GM21529 (cell line): ENCODE measurements around the gene DNTT.

ENCODE experiments used
- ATAC-seq: cut with Tn5 transposase; IDR thresholded peaks from one replicate; pipeline ENCODE4 v1.9.1; 2021; ENCODE audit not compliant: unreplicated experiment

The DNTT gene

DNA sequence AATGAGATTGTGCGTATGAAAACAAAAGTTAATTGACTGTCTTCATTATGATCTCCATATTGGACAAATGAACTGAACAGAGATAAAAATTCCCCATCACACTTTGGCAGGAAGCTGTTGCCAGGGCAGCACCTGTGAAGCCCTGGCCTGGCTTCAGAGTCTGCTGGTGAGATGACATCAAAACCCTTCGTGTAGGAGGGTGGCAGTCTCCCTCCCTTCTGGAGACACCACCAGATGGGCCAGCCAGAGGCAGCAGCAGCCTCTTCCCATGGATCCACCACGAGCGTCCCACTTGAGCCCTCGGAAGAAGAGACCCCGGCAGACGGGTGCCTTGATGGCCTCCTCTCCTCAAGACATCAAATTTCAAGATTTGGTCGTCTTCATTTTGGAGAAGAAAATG is at the start of gene DNTT:
TSS of gene DNTT (plus strand) at position 205 of the 400 bp plus-strand sequence. CDS start at position 269, 64 bp downstream.
- ATAC-seq: no peak

DNA sequence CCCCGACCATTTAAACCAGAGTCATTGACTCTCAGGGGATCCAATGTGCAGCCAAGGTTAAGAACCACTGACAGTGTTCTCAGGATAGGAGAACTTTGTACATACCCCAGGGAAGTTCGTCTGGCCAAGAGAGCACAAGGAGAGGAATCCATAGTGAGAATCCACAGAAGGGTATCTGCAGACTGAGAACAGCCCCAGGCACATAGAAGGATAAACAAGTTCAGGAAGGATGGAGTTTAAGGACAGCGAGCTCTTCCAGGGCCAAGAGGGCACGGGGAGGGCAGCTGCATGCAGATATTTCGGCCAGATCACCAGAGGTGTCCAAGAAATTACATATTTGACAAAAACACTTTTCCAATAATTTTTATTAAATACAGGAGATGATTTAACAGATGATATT is 49.3 kb upstream of the DNTT start:
- ATAC-seq: no peak

DNA sequence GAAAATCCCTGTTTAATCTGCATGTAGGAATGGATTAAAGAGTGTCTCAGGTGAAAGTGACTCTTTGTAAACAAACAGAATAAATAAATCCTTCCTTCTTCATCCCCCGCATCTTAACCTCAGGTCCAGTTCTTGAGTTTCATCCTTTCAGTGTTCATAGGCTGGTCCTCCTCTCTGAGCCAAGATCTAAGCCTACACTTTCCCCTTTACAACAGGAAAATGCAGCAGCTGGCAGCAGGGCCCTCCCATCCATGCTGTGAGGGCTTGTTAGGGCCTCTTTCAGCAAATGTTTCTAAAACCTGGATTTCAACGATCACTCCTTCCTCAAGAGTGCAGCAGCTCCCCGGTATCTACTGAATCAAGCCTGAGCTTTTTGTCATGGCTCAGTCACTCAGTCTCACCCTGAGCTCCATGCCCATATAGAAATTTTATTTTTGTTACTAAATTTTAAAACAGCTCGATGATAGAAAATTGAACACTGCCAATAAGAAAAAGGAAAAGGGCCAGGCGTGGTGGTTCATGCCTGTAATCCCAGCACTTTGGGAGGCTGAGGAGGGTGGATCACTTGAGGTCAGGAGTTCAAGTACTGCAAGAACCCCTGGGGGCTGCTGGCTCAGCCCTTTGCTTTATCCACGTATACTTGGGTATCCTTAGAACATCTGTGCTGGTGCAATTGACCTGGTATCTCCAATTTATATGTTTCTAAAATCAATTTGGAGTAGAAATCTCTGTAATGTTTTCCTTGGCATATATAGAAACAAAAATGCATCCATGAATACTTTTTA is 48.5 kb upstream of the DNTT start:
- no peak for ATAC-seq

DNA sequence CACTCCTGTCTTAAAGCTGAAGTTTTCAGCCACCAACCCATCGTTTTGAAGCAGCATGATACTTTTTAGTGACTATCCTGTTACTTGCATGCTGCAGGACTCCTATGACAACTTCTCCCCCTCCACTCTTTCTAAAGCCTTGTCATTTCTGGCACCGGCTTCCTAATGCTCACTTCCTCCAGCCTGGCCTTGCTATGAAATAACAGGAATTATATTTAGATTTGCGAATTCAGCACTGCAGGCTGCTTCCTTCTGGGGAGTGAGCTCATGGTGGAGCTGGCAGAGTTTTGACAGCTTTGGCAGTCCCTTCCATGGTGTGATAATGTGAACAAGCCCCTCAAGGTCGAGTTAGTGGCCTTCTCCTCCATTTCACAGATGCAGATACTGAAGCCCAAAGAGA is 46.3 kb upstream of the DNTT start:
- ATAC-seq: no peak

DNA sequence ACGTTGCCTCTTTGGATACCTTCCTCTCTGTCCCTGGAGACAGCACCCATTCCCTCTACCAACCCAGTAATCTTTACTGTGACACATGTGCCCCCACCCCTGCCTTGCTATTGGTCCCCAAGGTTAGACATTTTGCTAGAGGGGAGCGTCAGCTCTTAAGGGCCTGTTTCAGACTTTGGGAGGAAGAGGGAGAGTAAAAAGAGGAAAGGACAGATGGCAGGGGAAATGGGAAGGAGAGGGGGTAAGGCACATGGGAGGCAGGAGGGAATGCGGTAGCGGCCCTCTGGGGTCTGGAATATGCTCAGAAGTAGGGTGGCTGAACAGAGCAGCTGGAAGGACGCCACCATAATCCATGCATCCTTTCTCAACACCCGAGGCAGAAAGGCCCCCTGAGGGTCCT is 45.1 kb upstream of the DNTT start:
- ATAC-seq: no peak

DNA sequence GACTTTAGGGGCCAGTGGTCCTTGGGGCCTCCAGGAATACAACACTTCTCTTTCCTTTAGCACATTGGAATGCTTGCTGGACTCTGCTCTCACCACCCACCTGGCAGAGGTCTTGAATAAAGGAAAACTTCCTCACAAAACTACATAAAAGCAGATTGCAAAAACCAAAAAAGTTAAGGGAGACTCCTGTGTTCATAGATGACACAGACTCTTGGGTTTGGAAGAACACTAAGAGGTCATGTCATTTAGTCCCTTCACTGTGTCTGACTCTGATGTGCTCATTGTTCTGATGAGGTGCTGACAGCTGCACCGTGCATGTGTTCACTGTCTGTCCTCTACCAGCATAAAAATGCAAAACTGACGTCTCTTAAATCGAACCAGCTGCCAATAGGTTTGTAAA is 44.2 kb upstream of the DNTT start:
- no peak for ATAC-seq

DNA sequence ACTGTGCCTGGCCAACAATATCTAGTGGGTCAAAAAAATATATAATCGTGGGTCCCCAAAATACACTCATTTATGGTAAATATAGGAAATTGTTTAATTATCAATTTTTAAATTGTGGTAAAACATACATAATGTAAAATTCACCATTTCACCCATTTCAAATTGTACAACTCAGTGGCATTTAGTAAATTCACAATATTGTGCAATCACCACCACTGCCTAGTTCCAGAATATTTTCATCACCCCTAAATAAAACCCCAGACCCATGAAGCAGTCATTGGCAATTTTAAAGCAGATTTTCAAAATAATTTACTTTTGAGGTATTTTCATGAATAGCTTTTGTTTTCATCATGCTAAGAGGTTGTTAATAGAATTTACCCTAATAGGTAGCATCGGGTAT is 43.1 kb upstream of the DNTT start:
- ATAC-seq: no peak

DNA sequence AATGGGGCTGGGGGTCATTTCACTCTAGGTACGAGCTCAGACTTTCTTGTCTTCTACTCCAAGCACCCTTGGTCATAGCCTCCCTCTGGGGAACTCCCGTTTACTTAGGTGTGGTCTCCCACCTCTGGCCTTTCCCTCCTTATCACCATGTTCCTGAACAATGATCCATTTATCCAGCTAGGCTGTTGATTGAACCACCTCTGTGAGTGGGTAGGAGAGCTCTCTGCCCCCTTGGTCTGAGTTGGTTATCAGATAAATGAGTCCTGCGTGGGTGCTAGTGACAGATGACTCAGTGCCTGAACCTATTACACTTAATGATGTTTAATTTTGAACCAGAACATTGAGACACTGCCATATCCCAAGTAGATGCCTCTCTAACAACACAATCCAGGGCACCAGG is 42.3 kb upstream of the DNTT start:
- ATAC-seq: no peak

DNA sequence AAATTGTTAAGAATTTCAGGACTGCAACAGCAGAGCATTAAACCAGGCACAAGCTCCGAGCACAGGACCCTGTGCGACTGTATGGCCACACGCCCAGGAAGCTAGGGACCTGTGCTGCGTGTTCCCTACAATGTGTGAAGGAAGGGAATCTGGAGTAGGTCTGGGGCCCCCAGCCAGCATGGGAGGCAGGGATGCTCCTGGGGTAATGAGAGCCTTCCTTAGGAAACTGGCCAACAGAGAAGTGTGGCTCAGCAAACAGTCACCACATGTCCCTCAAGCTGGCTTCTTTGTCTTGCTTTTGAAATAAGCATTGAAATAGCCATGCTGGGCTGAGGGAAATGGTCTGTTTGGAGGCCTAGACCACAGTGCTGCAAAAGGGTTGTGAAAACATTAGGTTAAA is 41.1 kb upstream of the DNTT start:
- no peak for ATAC-seq

DNA sequence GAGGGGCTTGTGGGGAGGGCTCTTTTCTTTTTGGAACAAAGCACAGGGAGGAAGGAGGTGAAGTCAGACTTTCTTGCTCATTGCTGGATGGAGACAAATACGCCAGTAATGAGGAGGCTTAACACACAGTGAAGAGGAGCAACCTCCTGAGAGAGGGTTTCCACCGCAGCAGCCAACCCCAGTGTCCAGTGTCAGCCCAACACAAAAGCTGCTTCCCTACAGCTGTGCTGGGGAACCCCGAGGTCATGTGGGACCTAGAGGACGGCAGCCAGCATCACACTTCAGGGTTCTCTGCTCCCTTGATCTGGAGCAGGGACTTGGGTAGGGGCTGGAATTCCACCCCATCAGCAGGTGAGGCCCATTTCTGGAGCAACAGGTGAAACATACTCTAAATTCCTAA is 40.6 kb upstream of the DNTT start:
- ATAC-seq: no peak

DNA sequence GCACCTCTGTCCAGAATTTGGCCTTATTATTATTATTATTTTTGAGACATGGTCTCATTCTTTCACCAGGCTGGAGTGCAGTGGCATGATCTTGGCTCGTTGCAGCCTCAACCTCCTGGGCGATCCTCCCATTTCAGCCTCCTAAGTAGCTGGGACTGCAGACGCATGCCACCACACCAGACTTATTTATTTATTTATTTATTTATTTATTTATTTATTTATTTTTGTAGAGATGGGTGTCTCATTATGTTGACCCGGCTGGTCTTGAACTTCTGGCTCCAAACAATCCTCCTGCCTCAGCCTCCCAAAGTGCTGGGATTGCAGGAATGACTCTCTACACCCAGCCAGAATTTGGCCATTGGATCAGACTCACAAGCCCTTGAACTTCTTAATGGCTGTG is 39.3 kb upstream of the DNTT start:
- no peak for ATAC-seq

DNA sequence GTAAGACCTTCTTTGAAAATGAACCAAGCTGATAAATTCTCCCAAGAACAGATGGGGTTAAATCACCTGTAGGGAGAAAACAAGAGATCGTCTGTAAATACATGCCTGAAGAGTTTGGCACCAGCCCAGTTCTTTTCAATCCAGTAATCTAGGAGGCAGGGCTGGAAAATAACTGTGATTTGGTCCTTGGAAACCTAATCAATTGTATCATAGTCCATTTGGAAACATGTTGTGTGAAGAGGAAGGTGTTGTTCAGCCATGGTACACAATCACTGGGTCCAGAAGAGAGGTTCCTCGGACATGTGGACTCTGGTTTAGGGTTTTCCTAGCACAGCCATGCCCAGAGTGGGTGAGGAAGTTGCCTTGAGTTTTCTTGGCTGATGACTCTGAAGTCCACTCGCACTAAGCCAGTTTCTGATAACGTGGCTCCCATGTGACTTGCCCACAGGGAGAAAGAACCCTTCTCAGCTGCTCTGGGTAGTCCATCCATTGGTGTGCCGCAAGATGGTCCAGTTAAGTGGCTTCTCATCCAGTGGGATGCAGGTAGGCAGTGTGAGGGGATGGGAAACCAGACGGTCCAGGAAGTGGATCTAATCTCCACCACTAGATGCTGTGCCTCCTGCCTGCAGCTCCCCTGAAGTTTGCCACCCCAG is 38.0 kb upstream of the DNTT start:
- ATAC-seq: no peak

DNA sequence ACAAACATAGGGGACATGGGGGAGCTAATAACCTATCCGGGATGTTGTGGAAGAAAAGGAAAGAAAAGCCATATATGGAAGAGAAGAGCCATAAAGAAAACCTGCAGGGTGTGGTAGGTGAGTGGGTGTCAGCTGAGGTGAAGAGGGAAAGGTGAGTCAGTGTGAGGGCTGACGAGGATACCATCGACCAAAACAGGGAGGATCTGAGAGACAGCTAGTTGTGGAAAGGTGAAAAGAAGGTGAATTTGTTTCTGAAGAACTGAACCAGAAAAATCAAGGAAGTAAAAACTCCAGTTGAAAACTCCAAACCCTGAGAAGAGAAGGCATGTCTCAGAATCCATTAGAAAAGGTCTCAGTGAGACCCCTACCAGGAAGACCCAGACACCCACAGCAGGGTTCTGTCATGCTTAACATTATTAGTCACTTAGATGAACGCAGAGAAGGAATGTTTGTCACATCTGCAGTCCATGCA is 37.0 kb upstream of the DNTT start:
- ATAC-seq: no peak

DNA sequence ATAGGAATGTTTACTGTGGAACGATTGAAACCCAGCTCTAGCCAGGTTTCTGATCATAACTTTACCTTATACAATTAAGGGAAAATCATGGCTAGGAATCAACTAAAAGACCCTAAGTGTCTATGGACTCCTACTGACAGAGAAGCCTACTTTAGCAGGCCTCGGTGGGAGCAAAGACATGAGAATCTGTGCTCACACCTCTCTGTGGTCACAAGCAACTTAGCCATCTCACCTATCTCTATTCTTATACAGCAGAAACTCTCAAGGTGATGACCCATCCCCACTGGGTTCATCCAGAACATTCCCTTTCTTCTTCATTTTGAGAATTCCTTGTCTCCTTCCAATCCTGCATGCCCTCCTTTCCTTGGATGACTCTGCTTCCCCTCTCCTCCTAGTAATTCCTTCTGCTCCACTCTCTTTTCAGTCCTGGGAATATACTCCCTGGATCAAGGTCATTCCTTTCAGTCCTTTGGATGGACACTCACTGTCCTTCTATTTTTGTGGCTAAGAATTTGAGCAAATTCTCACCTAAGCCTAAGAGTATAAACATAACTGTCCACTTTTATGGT is 35.8 kb upstream of the DNTT start:
- ATAC-seq: no peak

DNA sequence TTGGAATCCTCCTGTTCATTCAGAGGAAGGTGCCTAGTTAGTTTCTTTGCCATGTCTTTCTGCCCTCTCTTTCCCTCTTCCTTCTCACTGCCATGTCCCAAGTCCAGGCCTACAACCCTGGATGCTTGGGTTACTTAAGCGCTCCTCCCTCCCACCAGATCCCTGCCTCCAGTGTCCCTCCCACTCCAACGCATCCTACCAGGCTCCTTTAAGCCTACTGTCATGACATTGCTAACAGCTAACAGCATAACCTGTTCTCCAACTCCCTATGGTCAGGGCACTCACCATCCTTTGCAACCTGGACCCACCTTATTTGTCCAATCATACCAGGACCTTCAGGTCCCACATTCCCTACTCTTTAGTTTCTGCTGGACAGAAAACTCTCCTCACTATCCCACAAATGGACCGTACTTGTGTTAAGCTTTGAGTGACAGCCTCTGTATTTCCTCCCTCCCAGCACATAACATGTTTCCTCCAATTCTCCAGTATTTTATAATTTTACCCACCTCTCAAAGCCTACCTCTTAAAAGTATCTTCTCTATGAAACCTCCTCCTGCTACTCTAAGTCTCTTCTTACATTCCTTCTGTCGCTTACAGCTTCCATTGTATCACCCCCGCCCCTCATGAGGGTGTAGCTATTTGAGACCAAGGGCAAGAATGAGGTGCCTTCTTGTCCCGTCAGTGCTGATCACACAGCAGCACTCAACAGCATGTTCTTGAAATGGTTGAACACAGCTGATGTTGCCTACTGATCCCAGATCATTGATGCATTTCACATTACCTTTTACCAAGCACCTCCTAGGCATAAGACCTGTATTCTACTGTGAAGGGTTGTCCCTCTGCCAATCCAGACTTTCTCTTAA is 34.6 kb upstream of the DNTT start:
- no peak for ATAC-seq

DNA sequence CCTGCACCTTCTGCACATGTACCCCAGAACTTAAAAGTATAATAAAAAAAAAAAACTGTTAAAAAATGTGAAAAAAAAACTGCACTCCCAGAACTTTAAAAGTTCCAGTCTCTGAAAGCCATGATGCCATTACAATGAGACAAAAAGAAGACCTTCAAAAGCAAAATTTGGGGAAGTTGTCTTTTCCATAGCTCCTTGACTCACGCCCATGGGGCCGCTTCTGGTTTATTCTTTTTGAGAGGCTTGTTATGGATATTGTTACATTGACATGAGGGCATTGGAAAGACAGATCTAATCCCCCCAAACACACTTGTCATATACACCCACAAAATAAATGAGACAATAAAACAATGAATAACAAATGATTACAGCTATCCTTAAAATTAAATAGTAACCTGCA is 33.7 kb upstream of the DNTT start:
- no peak for ATAC-seq

DNA sequence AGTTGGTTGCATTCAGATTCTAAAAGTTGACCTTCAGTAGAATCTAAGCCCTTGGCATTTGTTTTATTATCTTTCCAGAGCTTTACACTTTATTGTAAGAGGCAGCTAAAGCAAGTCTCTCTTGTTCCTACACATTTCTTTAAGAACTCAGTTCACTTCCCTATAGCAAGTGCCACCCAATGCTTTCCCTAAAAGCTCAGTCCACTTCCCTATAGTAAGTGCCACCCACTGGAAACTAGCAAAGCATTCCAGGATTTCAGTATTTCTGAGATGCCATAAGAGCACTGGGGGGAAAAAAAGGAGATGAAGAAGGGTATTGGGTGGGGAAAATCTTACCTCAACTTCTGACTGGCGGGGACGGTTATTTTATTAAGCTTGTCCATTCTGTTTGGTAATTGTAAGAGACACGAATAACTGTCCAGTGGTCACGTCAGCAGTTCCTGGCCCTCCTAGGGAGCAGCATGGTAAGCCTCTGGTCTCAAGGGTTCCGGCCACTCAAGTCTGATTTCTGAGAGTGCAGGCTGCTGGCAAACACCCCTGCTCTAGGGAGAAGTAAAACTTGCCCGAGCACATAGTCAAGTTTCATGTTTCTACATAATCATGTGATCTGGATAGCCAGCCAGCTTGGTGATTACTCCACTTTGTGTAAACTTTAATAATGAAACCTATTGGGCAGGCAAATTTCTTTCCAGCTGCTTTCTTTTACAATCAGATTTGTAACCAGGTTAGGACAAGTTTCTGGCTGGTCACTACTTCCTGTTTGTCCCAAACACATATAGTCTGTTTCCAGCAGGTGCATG is 33.0 kb upstream of the DNTT start, which contains the start of gene BLNK:
TSS of gene BLNK (minus strand) at position 554 of the 800 bp plus-strand sequence. CDS start at position 383, 171 bp downstream.
- peak; percentile 65 for ATAC-seq

DNA sequence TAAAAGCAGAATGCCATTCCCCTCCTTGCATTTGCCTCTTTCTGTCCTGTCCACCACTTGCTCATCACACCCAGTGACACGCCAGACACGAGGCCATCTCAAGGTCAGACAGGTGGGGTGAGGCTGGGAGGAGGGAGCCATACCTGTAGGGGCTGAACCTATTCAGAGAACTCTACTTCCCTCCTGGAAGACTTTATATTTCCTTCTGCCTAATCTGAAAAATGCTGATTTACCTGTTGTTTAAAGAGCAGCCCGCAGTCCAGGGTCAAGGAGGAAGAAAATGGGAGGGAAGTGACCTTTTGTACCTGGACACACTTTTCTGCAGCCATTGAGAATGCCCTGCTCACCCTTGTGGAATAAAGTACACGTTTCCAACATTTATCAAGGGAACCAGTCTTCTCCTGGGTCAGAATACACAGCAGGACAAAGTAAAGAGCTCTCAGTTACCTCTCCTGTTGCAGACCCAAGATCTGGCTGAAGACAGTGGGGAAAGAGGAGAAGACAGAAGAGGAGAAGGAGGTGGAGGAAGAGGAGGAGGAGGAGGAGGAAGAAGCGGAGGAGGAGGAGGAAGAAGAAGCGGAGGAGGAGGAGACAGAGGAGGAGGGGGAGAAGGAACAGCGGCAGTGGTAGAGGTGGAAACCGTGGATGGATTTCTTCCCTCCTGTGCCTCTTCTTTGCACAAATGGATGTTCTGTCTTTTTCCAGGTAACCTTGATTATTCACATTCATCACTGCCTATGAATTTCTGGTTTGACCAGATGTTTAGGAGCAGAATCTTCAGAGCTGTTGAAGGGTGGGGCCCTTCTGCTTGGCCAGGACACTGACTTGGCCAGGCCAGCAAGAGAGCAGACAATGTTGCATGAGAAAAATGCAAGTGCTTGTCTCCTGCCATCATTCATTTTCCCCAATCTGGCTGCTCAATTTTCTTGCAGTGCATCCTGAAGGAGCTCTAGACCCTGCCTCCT is 31.6 kb upstream of the DNTT start:
- ATAC-seq: peak; percentile 1
